Measurements from ENCODE around the gene ZNF844.
A peak's percentile ranks its signal among the peaks of the same experiment; 100 is the strongest.

ZNF844 gene

DNA sequence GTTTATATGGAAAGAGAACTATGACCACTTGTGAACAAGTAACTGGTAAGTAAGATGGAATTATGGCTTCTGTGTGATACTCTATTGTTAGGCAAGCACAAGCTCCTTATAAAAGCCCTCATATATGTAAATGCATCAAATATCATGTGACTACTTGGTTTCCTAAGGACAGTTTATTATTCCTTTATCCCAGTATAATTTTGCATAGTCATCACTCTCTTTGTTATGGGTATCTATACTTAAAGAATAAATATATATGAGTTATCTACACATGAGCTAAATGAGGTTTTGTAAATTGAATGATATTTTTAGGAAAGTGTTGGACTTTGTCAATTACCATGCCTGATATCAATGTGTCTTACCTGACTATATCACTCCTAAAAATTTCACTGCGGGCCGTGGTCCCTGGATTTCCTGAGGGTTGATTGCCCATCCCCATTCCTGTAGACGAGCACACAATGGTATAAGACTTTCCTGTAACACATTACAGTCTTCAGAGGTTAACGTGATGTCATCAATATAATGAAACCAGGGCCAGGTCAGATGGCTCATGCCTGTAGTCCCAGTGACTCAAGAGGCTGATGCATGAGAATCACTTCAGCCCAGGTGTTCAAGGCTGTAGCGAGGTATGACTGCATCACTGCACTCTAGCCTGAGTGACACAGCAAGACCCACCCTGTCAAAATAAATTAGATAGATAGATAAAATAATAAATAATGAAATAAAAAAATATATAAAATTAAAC is 20.7 kb downstream of the ZNF844 start:
- H3K4me3 ChIP-seq (replicated peaks; ENCODE audit: insufficient read depth, low read length) = no peak overlapping the region
- H3K27me3 ChIP-seq (ENCODE audit: insufficient read depth, poor library complexity, severe bottlenecking) = no peaks in the 10 kb centered on the region
- no peak for DNase-seq (ENCODE audit: low read depth in 1 of 2, low spot score in 1 of 2)
- H3K27ac ChIP-seq (replicated peaks) = no peak overlapping the region
- TF ChIP-seq SPI1 (IDR thresholded peaks at IDR 0.05; ENCODE audit: borderline replicate concordance, low read depth) (no peak), GABPA (IDR thresholded peaks at IDR 0.05; ENCODE audit: low read depth) (no peak), POLR2AphosphoS5 (IDR thresholded peaks at IDR 0.05; ENCODE audit: low read depth) (no peak)
- TF ChIP-seq, protein P1, sequence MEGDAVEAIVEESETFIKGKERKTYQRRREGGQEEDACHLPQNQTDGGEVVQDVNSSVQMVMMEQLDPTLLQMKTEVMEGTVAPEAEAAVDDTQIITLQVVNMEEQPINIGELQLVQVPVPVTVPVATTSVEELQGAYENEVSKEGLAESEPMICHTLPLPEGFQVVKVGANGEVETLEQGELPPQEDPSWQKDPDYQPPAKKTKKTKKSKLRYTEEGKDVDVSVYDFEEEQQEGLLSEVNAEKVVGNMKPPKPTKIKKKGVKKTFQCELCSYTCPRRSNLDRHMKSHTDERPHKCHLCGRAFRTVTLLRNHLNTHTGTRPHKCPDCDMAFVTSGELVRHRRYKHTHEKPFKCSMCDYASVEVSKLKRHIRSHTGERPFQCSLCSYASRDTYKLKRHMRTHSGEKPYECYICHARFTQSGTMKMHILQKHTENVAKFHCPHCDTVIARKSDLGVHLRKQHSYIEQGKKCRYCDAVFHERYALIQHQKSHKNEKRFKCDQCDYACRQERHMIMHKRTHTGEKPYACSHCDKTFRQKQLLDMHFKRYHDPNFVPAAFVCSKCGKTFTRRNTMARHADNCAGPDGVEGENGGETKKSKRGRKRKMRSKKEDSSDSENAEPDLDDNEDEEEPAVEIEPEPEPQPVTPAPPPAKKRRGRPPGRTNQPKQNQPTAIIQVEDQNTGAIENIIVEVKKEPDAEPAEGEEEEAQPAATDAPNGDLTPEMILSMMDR (IDR thresholded peaks at IDR 0.05; ENCODE audit: insufficient read depth, low read length) = no peak
- TF ChIP-seq, protein P2, sequence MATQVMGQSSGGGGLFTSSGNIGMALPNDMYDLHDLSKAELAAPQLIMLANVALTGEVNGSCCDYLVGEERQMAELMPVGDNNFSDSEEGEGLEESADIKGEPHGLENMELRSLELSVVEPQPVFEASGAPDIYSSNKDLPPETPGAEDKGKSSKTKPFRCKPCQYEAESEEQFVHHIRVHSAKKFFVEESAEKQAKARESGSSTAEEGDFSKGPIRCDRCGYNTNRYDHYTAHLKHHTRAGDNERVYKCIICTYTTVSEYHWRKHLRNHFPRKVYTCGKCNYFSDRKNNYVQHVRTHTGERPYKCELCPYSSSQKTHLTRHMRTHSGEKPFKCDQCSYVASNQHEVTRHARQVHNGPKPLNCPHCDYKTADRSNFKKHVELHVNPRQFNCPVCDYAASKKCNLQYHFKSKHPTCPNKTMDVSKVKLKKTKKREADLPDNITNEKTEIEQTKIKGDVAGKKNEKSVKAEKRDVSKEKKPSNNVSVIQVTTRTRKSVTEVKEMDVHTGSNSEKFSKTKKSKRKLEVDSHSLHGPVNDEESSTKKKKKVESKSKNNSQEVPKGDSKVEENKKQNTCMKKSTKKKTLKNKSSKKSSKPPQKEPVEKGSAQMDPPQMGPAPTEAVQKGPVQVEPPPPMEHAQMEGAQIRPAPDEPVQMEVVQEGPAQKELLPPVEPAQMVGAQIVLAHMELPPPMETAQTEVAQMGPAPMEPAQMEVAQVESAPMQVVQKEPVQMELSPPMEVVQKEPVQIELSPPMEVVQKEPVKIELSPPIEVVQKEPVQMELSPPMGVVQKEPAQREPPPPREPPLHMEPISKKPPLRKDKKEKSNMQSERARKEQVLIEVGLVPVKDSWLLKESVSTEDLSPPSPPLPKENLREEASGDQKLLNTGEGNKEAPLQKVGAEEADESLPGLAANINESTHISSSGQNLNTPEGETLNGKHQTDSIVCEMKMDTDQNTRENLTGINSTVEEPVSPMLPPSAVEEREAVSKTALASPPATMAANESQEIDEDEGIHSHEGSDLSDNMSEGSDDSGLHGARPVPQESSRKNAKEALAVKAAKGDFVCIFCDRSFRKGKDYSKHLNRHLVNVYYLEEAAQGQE (IDR thresholded peaks at IDR 0.05; ENCODE audit: insufficient replicate concordance, low read depth) = no peak

DNA sequence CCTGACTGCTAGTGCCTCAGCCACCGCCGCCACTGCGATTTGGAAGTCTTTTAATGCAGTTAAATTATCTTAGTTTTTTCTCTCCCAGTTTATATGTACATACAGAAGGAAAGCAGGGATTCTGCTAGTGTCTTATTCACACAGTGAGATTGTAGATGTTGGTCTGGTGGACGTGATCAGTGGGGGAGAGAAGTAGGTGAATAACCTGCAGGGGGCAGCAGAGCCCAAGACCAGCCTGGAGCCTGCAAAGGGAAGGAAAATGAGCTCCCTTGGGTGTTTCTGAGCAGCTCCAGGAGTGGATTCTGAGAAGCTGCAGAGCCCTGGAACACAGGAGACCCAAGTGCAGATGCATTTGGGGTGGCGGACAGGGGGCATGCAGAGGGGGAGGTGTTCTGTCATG is 26.3 kb downstream of the ZNF844 start:
- Histone ChIP-seq H3K4me3 (replicated peaks; ENCODE audit: insufficient read depth, low read length) (no peak overlapping the region), H3K27ac (replicated peaks) (no peak overlapping the region), H3K27me3 (ENCODE audit: insufficient read depth, poor library complexity, severe bottlenecking) (no peaks in the 10 kb centered on the region)
- TF ChIP-seq, protein P2 (IDR thresholded peaks at IDR 0.05; ENCODE audit: insufficient replicate concordance, low read depth) = no peak
- TF ChIP-seq, protein P1 (IDR thresholded peaks at IDR 0.05; ENCODE audit: insufficient read depth, low read length) = no peak
- TF ChIP-seq POLR2AphosphoS5 (IDR thresholded peaks at IDR 0.05; ENCODE audit: low read depth) (no peak), GABPA (IDR thresholded peaks at IDR 0.05; ENCODE audit: low read depth) (no peak), SPI1 (IDR thresholded peaks at IDR 0.05; ENCODE audit: borderline replicate concordance, low read depth) (no peak)
- DNase-seq (ENCODE audit: low read depth in 1 of 2, low spot score in 1 of 2) = peak in 1 of 2 experiments; percentile 78

DNA sequence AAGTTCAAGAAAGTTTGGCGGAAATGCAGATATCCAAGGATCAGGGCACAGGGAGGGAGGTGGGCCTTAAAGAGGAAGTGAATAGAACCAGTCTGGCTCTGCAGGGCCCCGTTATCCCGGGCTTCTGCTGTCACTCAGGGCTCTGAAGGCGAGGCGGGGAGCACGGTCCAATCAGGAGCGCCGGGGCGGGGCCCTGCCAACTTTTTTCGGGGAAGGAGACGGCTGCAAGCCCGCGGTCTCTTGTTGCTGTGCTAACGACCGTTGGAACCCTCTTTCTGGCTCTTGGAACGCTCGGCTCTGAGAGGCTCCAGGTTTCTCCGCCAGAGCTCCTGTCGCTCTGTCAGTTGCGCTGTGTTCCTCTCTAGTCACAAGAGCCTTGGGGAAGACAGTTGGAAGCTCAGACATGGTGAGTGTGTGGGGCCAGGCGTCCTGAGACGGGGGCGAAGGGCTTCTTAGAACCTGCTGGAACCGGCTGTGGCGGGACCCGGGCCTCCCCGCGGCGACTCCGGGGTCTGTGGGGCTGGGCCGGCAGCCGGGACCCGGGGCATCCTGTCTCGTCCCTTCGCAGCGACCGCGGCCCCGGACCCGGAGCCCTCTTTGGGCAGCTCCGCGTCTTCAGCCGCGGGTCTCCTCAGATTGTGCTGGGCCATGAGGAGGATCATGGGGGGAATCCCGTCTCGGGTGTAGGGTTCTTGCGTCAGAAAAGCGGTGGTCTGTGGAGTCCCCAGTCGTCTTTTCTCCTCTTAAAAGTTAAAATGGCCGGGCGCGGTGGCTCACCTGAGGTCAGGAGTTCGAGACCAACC is 27.7 kb downstream of the ZNF844 start:
- H3K27ac ChIP-seq (replicated peaks) = peak overlapping the region; percentile 94
- peak; percentile 6 to 94 for DNase-seq (ENCODE audit: low read depth in 1 of 2, low spot score in 1 of 2)

More for the DNA sequence above, 27.7 kb downstream of the ZNF844 start:
- Histone ChIP-seq H3K27me3 (ENCODE audit: insufficient read depth, poor library complexity, severe bottlenecking) (no peaks in the 10 kb centered on the region), H3K4me3 (replicated peaks; ENCODE audit: insufficient read depth, low read length) (peak overlapping the region; percentile 21)
- TF ChIP-seq SPI1 (IDR thresholded peaks at IDR 0.05; ENCODE audit: borderline replicate concordance, low read depth) (peak; percentile 94), GABPA (IDR thresholded peaks at IDR 0.05; ENCODE audit: low read depth) (no peak; the same call in 1 of the 2 replicates), POLR2AphosphoS5 (IDR thresholded peaks at IDR 0.05; ENCODE audit: low read depth) (peak; percentile 64; the same call in 1 of the 2 replicates)
- TF ChIP-seq, protein P2 (IDR thresholded peaks at IDR 0.05; ENCODE audit: insufficient replicate concordance, low read depth) = peak; percentile 34
- TF ChIP-seq, protein P1 (IDR thresholded peaks at IDR 0.05; ENCODE audit: insufficient read depth, low read length) = no peak

Measured in HL-60 (cell line).